Caco-2 (cell line): ENCODE data around the gene RNF111. TPM values are rescaled to one million over a fixed set of nuclear protein-coding genes. Genes with fewer than 3 reads are reported as not detected.

Experiments used
- BruUV-seq: library from RNA; stranded (reverse); fragments of 400-500 nt; replicated peaks from 2 replicates; lab custom pipeline; 2021; lab: Mats Ljungman, UMichigan
- CTCF ChIA-PET: fragments of 300-600 bp; sonication (Branson Sonifier 250); formaldehyde crosslinking; loops from one replicate; lab custom pipeline; 2022; ENCODE audit warnings: antibody characterized with exemption; lab: Charles Lee
- POLR2A ChIA-PET: fragments of 300-600 bp; sonication (Branson Sonifier 250); formaldehyde crosslinking; loops from one replicate; lab custom pipeline; 2022; ENCODE audit warnings: antibody characterized with exemption; lab: Charles Lee
- DNase-seq, 2 experiments: peaks; one replicate each; pipeline versions ENCODE4 v3.0.0 to v3.0.0-alpha.2; 2020 to 2022
- H3K27me3 ChIP-seq: replicated peaks from 2 replicates; pipeline ENCODE4 v1.6.0; 2011; ENCODE audit warnings: low read length; ENCODE audit not compliant: control insufficient read depth, insufficient read depth
- H3K36me3 ChIP-seq: 2 replicates; pipeline ENCODE4 v1.5.1; 2011; ENCODE audit warnings: low read length; ENCODE audit not compliant: control insufficient read depth, insufficient read depth
- H3K4me1 ChIP-seq: fragments of 250-450 bp; sonication (Bioruptor Pico); 2 replicates; pipeline ENCODE4 v1.5.1; 2020; ENCODE audit warnings: mild to moderate bottlenecking
- H3K4me3 ChIP-seq: 2 replicates; pipeline ENCODE4 v1.5.1; 2011; ENCODE audit warnings: low read depth, mild to moderate bottlenecking, control low read depth, low read length
- H3K9me3 ChIP-seq: fragments of 250-450 bp; sonication (Bioruptor Pico); 2 replicates; pipeline ENCODE4 v1.5.1; 2020; ENCODE audit warnings: mild to moderate bottlenecking, moderate library complexity
- H3K27ac Mint-ChIP-seq: one replicate; pipeline ENCODE4 v1.8.0; 2022; ENCODE audit warnings: mixed read lengths; ENCODE audit not compliant: unreplicated experiment
- H3K27me3 Mint-ChIP-seq: one replicate; pipeline ENCODE4 v1.8.0; 2022; ENCODE audit warnings: mixed read lengths; ENCODE audit not compliant: insufficient read depth, unreplicated experiment
- H3K36me3 Mint-ChIP-seq: one replicate; pipeline ENCODE4 v1.8.0; 2022; ENCODE audit warnings: mild to moderate bottlenecking, mixed read lengths; ENCODE audit not compliant: insufficient read depth, unreplicated experiment
- H3K4me1 Mint-ChIP-seq: one replicate; pipeline ENCODE4 v1.8.0; 2022; ENCODE audit warnings: low read depth, mixed read lengths; ENCODE audit not compliant: unreplicated experiment
- H3K4me3 Mint-ChIP-seq: one replicate; pipeline ENCODE4 v1.8.0; 2022; ENCODE audit warnings: mild to moderate bottlenecking, moderate library complexity, mixed read lengths; ENCODE audit not compliant: unreplicated experiment
- H3K9me3 Mint-ChIP-seq: one replicate; pipeline ENCODE4 v1.8.0; 2022; ENCODE audit warnings: mixed read lengths; ENCODE audit not compliant: unreplicated experiment
- intact Hi-C: fragments of 100-400 bp; cut with micrococcal nuclease; formaldehyde crosslinking; loops from one replicate; pipeline ENCODE4 v1.10.0; 2022; ENCODE audit not compliant: unreplicated experiment
- total RNA-seq: library from RNA; stranded (reverse); gene quantifications from 2 replicates; pipeline ENCODE4 v1.2.3, GENCODE V29; 2022
- TF ChIP-seq, protein P1 (sequence below), 2 experiments: fragments of 200-600 bp in 1 of 2; IDR thresholded peaks; 1 replicate in 1 of 2; 2 replicates in 1 of 2; pipeline versions ENCODE4 v1.5.1 to v1.8.0; 2011 to 2022; ENCODE audit warnings: antibody characterized with exemption in 1 of 2, control low read depth in 1 of 2, inconsistent platforms in 1 of 2, low read depth in 1 of 2, low read length in 1 of 2, mild to moderate bottlenecking in 1 of 2, moderate library complexity in 1 of 2; ENCODE audit not compliant: insufficient read depth in 1 of 2, severe bottlenecking in 1 of 2, unreplicated experiment in 1 of 2

Gene RNF111
- total RNA-seq, 1 experiment from 2014 or later = 26.1 TPM

DNA sequence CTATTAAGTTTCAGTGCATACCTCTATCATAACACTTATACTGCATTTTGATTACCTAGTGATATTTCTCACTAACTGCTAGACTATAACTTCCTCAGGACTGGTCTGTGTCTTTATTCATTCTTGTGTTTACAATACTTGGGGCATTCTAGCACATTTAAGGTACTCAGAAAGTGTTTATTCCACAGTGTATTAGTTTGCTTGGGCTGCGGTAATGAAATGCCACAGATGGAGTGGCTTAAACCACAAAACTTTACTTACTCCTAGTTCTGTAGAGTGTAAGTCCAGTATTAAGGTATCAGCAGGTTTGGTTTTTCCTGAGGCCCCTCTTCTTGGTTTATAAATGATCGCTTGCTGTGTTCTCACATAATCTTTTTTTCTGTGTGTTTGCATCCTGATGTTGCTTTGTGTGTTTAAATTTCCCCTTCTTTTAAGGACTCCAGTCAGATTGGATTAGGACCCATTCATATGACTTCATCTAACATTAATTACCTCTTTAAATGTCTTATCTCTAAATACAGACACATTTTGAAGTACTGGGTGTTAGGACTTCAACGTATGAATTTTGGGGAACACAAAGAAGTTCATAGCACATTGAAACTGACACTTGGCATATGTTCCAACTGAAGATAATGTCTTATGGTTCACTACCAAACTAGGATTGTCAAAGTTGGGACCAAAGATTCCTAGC is 23.9 kb downstream of the RNF111 start:
- Mint-ChIP-seq H3K36me3 (peaks cover 24% of the 10 kb centered on the region), H3K4me3 (no peak overlapping the region), H3K27ac (no peak overlapping the region), H3K9me3 (no peaks in the 10 kb centered on the region), H3K27me3 (no peaks in the 10 kb centered on the region), H3K4me1 (no peaks in the 10 kb centered on the region)
- Histone ChIP-seq H3K27me3 (no peaks in the 10 kb centered on the region), H3K4me1 (no peaks in the 10 kb centered on the region), H3K36me3 (no peaks in the 10 kb centered on the region), H3K4me3 (no peak overlapping the region), H3K9me3 (no peaks in the 10 kb centered on the region)
- ChIA-PET POLR2A (no interaction called here), CTCF (no interaction called here)
- DNase-seq = no peak
- TF ChIP-seq, protein P1, sequence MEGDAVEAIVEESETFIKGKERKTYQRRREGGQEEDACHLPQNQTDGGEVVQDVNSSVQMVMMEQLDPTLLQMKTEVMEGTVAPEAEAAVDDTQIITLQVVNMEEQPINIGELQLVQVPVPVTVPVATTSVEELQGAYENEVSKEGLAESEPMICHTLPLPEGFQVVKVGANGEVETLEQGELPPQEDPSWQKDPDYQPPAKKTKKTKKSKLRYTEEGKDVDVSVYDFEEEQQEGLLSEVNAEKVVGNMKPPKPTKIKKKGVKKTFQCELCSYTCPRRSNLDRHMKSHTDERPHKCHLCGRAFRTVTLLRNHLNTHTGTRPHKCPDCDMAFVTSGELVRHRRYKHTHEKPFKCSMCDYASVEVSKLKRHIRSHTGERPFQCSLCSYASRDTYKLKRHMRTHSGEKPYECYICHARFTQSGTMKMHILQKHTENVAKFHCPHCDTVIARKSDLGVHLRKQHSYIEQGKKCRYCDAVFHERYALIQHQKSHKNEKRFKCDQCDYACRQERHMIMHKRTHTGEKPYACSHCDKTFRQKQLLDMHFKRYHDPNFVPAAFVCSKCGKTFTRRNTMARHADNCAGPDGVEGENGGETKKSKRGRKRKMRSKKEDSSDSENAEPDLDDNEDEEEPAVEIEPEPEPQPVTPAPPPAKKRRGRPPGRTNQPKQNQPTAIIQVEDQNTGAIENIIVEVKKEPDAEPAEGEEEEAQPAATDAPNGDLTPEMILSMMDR (IDR thresholded peaks at IDR 0.05; ENCODE audit: insufficient read depth in 1 of 2, low read depth in 1 of 2, low read length in 1 of 2, severe bottlenecking in 1 of 2, unreplicated experiment in 1 of 2) = no peak
- BruUV-seq = no TSS peak
- intact Hi-C loops = no loop called here

DNA sequence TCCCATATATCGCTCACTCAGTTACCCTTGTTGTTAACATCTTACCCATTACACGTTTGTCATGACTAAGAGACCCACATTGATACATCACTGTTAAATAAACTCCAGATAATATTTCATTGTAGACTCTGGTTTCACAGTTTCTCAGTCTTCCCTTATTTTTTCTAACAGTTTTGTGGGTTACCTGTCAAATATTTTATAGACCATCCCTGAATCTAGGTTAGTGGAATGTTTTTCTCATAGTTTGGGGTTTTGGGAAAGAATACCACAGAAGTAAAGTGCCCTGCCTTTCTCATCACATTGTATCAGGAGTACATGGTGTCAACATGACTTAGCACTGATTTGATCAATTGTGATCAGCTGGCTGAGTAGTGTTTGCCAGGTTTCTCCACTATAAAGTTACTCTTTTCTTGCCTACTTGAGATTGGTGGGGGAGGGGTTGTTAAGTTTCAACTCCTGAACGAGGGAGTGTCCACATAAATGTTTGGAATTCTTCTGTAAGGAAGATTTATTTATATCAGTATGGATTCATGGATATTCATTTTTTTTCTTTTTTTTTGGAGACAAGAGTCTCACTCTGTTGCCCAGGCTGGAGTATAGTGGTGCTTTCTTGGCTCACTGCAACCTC is 25.9 kb downstream of the RNF111 start:
- Histone ChIP-seq H3K36me3 (no peaks in the 10 kb centered on the region; the same call in 1 of the 2 replicates), H3K4me3 (no peak overlapping the region), H3K4me1 (no peaks in the 10 kb centered on the region), H3K9me3 (no peaks in the 10 kb centered on the region), H3K27me3 (no peaks in the 10 kb centered on the region)
- Mint-ChIP-seq H3K36me3 (peaks cover 18% of the 10 kb centered on the region), H3K27ac (no peak overlapping the region), H3K4me1 (no peaks in the 10 kb centered on the region), H3K4me3 (no peak overlapping the region), H3K27me3 (no peaks in the 10 kb centered on the region), H3K9me3 (no peaks in the 10 kb centered on the region)
- intact Hi-C loops = no loop called here
- BruUV-seq = no TSS peak
- no peak for DNase-seq
- TF ChIP-seq, protein P1 (IDR thresholded peaks at IDR 0.05; ENCODE audit: insufficient read depth in 1 of 2, low read depth in 1 of 2, low read length in 1 of 2, severe bottlenecking in 1 of 2, unreplicated experiment in 1 of 2) = no peak
- ChIA-PET POLR2A (no interaction called here), CTCF (no interaction called here)

DNA sequence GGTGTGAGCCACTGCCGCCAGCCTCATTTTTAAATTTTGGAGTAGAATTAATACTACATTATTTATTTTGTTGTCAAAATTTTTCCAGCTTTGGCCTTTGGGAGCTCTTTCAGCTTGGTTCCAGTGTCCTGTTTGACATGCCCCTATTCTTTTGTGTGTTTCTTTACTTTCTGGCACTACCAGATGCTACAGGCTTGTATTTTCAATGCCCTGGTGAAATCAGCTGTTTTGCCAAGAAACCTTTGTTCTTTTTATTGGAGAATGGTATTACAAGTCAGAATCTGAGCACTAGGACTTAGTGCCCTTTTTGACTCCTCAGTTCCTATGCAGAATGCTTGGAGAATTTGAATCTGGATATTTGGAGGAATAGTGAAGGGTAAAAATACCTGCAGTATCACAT is 26.6 kb downstream of the RNF111 start:
- Mint-ChIP-seq H3K36me3 (peaks cover 15% of the 10 kb centered on the region), H3K27me3 (no peaks in the 10 kb centered on the region), H3K4me3 (no peak overlapping the region), H3K9me3 (no peaks in the 10 kb centered on the region), H3K4me1 (no peaks in the 10 kb centered on the region), H3K27ac (no peak overlapping the region)
- no TSS peak for BruUV-seq
- H3K9me3 ChIP-seq = no peaks in the 10 kb centered on the region
- TF ChIP-seq, protein P1 (IDR thresholded peaks at IDR 0.05; ENCODE audit: insufficient read depth in 1 of 2, low read depth in 1 of 2, low read length in 1 of 2, severe bottlenecking in 1 of 2, unreplicated experiment in 1 of 2) = no peak
- no peak overlapping the region for H3K4me3 ChIP-seq
- ChIA-PET POLR2A (no interaction called here), CTCF (no interaction called here)
- no peaks in the 10 kb centered on the region for H3K4me1 ChIP-seq
- intact Hi-C loops = no loop called here
- H3K27me3 ChIP-seq = no peaks in the 10 kb centered on the region
- no peak for DNase-seq
- no peaks in the 10 kb centered on the region; the same call in 1 of the 2 replicates for H3K36me3 ChIP-seq
